HFFc6 (cell line): ENCODE data around the gene HMGCS1. TPM values are rescaled to one million over a fixed set of nuclear protein-coding genes. Genes with fewer than 3 reads are reported as not detected.
"Not testable (repeated sequence)": the region's sequence is repeated elsewhere in the genome, so short reads cannot be mapped to it uniquely, and the experiment has no call there.

Source experiments
- DNase-seq: peaks from one replicate; pipeline ENCODE4 v3.0.0-alpha.2; 2018
- H3K27ac Mint-ChIP-seq: 2 replicates; pipeline ENCODE4 v1.8.0; 2020; ENCODE audit warnings: mild to moderate bottlenecking, mixed read lengths
- H3K27me3 Mint-ChIP-seq: 2 replicates; pipeline ENCODE4 v1.8.0; 2021; ENCODE audit warnings: mild to moderate bottlenecking, moderate library complexity, mixed read lengths; ENCODE audit not compliant: insufficient read depth
- H3K36me3 Mint-ChIP-seq: 2 replicates; pipeline ENCODE4 v1.8.0; 2021; ENCODE audit warnings: low read depth, mixed read lengths
- H3K4me1 Mint-ChIP-seq: 2 replicates; pipeline ENCODE4 v1.8.0; 2020; ENCODE audit warnings: low read depth, mixed read lengths
- H3K4me3 Mint-ChIP-seq: 2 replicates; pipeline ENCODE4 v1.8.0; 2020; ENCODE audit warnings: mild to moderate bottlenecking, moderate library complexity, mixed read lengths
- H3K9me3 Mint-ChIP-seq: 2 replicates; pipeline ENCODE4 v1.8.0; 2020; ENCODE audit warnings: mild to moderate bottlenecking, mixed read lengths
- CTCF ChIP-seq: fragments of 200-600 bp; sonication (generic); IDR thresholded peaks from 2 replicates; pipeline ENCODE4 v1.5.0; 2021; ENCODE audit warnings: antibody characterized with exemption, mild to moderate bottlenecking
- total RNA-seq, 6 experiments: library from RNA; stranded (reverse); fragmentation: NEBNext Ultra II Directional; extraction: Animal tissue kit (Norgen Biotek cat#: 25700); gene quantifications; 2 replicates in 1 of 6; 3 replicates in 5 of 6; pipeline ENCODE4 v1.2.3, GENCODE V29; 2021

HMGCS1 gene
- total RNA-seq, 6 experiments from 2014 or later, result 12.8 to 16.1 (median 14.8) TPM

- Mint-ChIP-seq H3K9me3 (no peaks in the 10 kb centered on the region), H3K4me1 (no peaks in the 10 kb centered on the region), H3K36me3 (no peaks in the 10 kb centered on the region), H3K27me3 (peaks cover 28% of the 10 kb centered on the region), H3K4me3 (no peak overlapping the region), H3K27ac (no peak overlapping the region)
- TF ChIP-seq CTCF, result no peak
- no peak for DNase-seq
These were observed 37.8 kb downstream of the HMGCS1 start for GRCh38 chr5:43275391-43275790.

GRCh38 chr5:43274435-43275114 is 38.6 kb downstream of the HMGCS1 start:
- no peak for DNase-seq

GRCh38 chr5:43273552-43273951 is 39.7 kb downstream of the HMGCS1 start:
- TF ChIP-seq CTCF, result no peak

More at GRCh38 chr5:43274435-43275114, 38.6 kb downstream of the HMGCS1 start:
- Mint-ChIP-seq H3K4me3 (no peak overlapping the region), H3K27me3 (peaks cover 29% of the 10 kb centered on the region), H3K9me3 (no peaks in the 10 kb centered on the region), H3K27ac (no peak overlapping the region), H3K4me1 (no peaks in the 10 kb centered on the region), H3K36me3 (no peaks in the 10 kb centered on the region)
- no peak for TF ChIP-seq CTCF

GRCh38 chr5:43270645-43271044 is 42.6 kb downstream of the HMGCS1 start:
- H3K36me3 Mint-ChIP-seq, result no peaks in the 10 kb centered on the region
- H3K9me3 Mint-ChIP-seq, result no peaks in the 10 kb centered on the region
- no peak for DNase-seq
- H3K4me3 Mint-ChIP-seq, result no peak overlapping the region
- no peak for TF ChIP-seq CTCF
- H3K27me3 Mint-ChIP-seq, result peaks cover 17% of the 10 kb centered on the region
- no peak overlapping the region for H3K27ac Mint-ChIP-seq
- H3K4me1 Mint-ChIP-seq, result no peaks in the 10 kb centered on the region

More at GRCh38 chr5:43273552-43273951, 39.7 kb downstream of the HMGCS1 start:
- no peaks in the 10 kb centered on the region for H3K9me3 Mint-ChIP-seq
- no peak overlapping the region for H3K4me3 Mint-ChIP-seq
- H3K27ac Mint-ChIP-seq, result no peak overlapping the region
- no peak for DNase-seq
- no peaks in the 10 kb centered on the region for H3K36me3 Mint-ChIP-seq
- no peaks in the 10 kb centered on the region for H3K4me1 Mint-ChIP-seq
- peaks cover 29% of the 10 kb centered on the region for H3K27me3 Mint-ChIP-seq

GRCh38 chr5:43268188-43268820 is 44.9 kb downstream of the HMGCS1 start:
- TF ChIP-seq CTCF, result no peak
- no peak for DNase-seq
- Mint-ChIP-seq H3K36me3 (no peaks in the 10 kb centered on the region), H3K4me1 (no peaks in the 10 kb centered on the region), H3K27ac (no peak overlapping the region), H3K9me3 (no peaks in the 10 kb centered on the region), H3K27me3 (peaks cover 13% of the 10 kb centered on the region), H3K4me3 (no peak overlapping the region)

GRCh38 chr5:43262269-43262668 is 50.9 kb downstream of the HMGCS1 start:
- H3K4me3 Mint-ChIP-seq, H3K9me3 Mint-ChIP-seq, H3K36me3 Mint-ChIP-seq, H3K4me1 Mint-ChIP-seq, H3K27ac Mint-ChIP-seq, DNase-seq, H3K27me3 Mint-ChIP-seq: not testable (repeated sequence)
